Peyer's patch (tissue), 4 donors: ENCODE measurements around the gene CERK. TPM values are rescaled to one million over a fixed set of nuclear protein-coding genes. Genes with fewer than 3 reads are reported as not detected.
A peak's percentile ranks its signal among the peaks of the same experiment; 100 is the strongest.

Source experiments
- DNase-seq, 3 donors: peaks; one replicate each; pipeline ENCODE4 v3.0.0-alpha.2; 2017 to 2019
- H3K27ac ChIP-seq, 4 donors: fragments of 200-600 bp; sonication (generic); one replicate each; pipeline ENCODE4 v1.5.1; 2016 to 2019
- H3K27me3 ChIP-seq, 2 donors: fragments of 200-600 bp; sonication (generic); one replicate each; pipeline ENCODE4 v1.5.1; 2019
- H3K36me3 ChIP-seq, 3 donors: fragments of 200-600 bp; sonication (generic); one replicate each; pipeline ENCODE4 v1.5.1; 2016 to 2019
- H3K4me1 ChIP-seq, 4 donors: fragments of 200-600 bp; sonication (generic); one replicate each; pipeline ENCODE4 v1.5.1; 2016 to 2019
- H3K4me3 ChIP-seq, 4 donors: fragments of 200-600 bp; sonication (generic); 1 replicate in 3 of 4; 2 replicates in 1 of 4; pipeline ENCODE4 v1.5.1; 2016 to 2019; ENCODE audit warnings: mild to moderate bottlenecking in 1 of 4
- H3K9me3 ChIP-seq, 4 donors: fragments of 200-600 bp; sonication (generic); one replicate each; pipeline ENCODE4 v1.5.1; 2016 to 2019; ENCODE audit warnings: mild to moderate bottlenecking in 1 of 4
- CTCF ChIP-seq, 6 experiments: fragments of 450-650 bp in 4 of 6; fragments of 200-600 bp in 2 of 6; sonication (generic) in 1 of 6; IDR thresholded peaks; one replicate each; pipeline ENCODE4 v1.5.1; 2017 to 2019; ENCODE audit warnings: antibody characterized with exemption in 6 of 6, mild to moderate bottlenecking in 3 of 6, moderate library complexity in 1 of 6
- POLR2A ChIP-seq, 2 donors: fragments of 450-650 bp; IDR thresholded peaks; one replicate each; pipeline ENCODE4 v1.5.1; 2017; ENCODE audit warnings: antibody characterized with exemption in 2 of 2, mild to moderate bottlenecking in 2 of 2, moderate library complexity in 2 of 2
- total RNA-seq, 4 donors: library from RNA; depleted of rRNA; stranded (reverse); fragments of >200 nt; gene quantifications; one replicate each; pipeline ENCODE4 v1.1.0, GENCODE V29; 2016

The CERK gene
- total RNA-seq, 4 donors from 2014 or later, result 89.1 to 131 (median 94.7) TPM

- no peak for TF ChIP-seq POLR2A (IDR thresholded peaks at IDR 0.05)
- TF ChIP-seq CTCF (IDR thresholded peaks at IDR 0.05), result no peak
- Histone ChIP-seq H3K4me1 (peaks cover 0 to 22% (median 3%) of the 10 kb centered on the region in 4 donors), H3K9me3 (no peaks in the 10 kb centered on the region), H3K27ac (no peak overlapping the region), H3K4me3 (no peak overlapping the region), H3K36me3 (peaks cover 0 to 87% (median 0%) of the 10 kb centered on the region in 3 donors), H3K27me3 (no peaks in the 10 kb centered on the region)
- no peak for DNase-seq
Observed at GRCh38 chr22:46663436-46664100, 74.5 kb downstream of the CERK start.

GRCh38 chr22:46663001-46663400 lies 75.1 kb downstream of the CERK start:
- peaks cover 0 to 86% (median 0%) of the 10 kb centered on the region in 3 donors for H3K36me3 ChIP-seq
- peaks cover 0 to 22% (median 3%) of the 10 kb centered on the region in 4 donors for H3K4me1 ChIP-seq
- no peak overlapping the region for H3K4me3 ChIP-seq
- no peaks in the 10 kb centered on the region for H3K9me3 ChIP-seq
- TF ChIP-seq POLR2A (IDR thresholded peaks at IDR 0.05) (no peak), CTCF (IDR thresholded peaks at IDR 0.05) (no peak)
- no peak for DNase-seq
- no peak overlapping the region for H3K27ac ChIP-seq
- no peaks in the 10 kb centered on the region for H3K27me3 ChIP-seq

GRCh38 chr22:46662226-46662625 lies 75.8 kb downstream of the CERK start:
- peak overlapping the region in 1 of 4 donors; percentile 96 for H3K27ac ChIP-seq
- H3K27me3 ChIP-seq, result no peaks in the 10 kb centered on the region
- no peak for DNase-seq
- no peaks in the 10 kb centered on the region for H3K9me3 ChIP-seq
- H3K4me1 ChIP-seq, result peaks cover 0 to 22% (median 3%) of the 10 kb centered on the region in 4 donors
- TF ChIP-seq POLR2A (IDR thresholded peaks at IDR 0.05) (no peak), CTCF (IDR thresholded peaks at IDR 0.05) (no peak)
- peaks cover 0 to 79% (median 0%) of the 10 kb centered on the region in 3 donors for H3K36me3 ChIP-seq
- H3K4me3 ChIP-seq, result no peak overlapping the region

GRCh38 chr22:46661221-46661851 lies 76.7 kb downstream of the CERK start:
- Histone ChIP-seq H3K9me3 (no peaks in the 10 kb centered on the region), H3K27ac (peak overlapping the region in 3 of 4 donors; percentile 69 to 96 (median 87))

More at GRCh38 chr22:46661221-46661851, 76.7 kb downstream of the CERK start:
- DNase-seq, result peak in 1 of 3 donors; percentile 76
- peaks cover 0 to 70% (median 0%) of the 10 kb centered on the region in 3 donors for H3K36me3 ChIP-seq
- peak overlapping the region in 2 of 4 donors; percentile 8 to 23 for H3K4me3 ChIP-seq
- peaks cover 0 to 22% (median 3%) of the 10 kb centered on the region in 4 donors for H3K4me1 ChIP-seq
- no peak for TF ChIP-seq CTCF (IDR thresholded peaks at IDR 0.05)
- peak in 1 of 2 donors; percentile 38 for TF ChIP-seq POLR2A (IDR thresholded peaks at IDR 0.05)
- no peaks in the 10 kb centered on the region for H3K27me3 ChIP-seq
